Activated naive CD8-positive, alpha-beta T cell (primary cell): ENCODE measurements around the gene SH3TC1.

Source experiments
- H3K27ac Mint-ChIP-seq: one replicate; pipeline ENCODE4 v1.8.0; 2021; ENCODE audit warnings: mixed read lengths
- H3K27me3 Mint-ChIP-seq: one replicate; pipeline ENCODE4 v1.8.0; 2021; ENCODE audit warnings: mixed read lengths
- H3K36me3 Mint-ChIP-seq: one replicate; pipeline ENCODE4 v1.8.0; 2021; ENCODE audit warnings: mixed read lengths
- H3K4me1 Mint-ChIP-seq: one replicate; pipeline ENCODE4 v1.8.0; 2021; ENCODE audit warnings: low read depth, mixed read lengths
- H3K4me3 Mint-ChIP-seq: one replicate; pipeline ENCODE4 v1.8.0; 2021; ENCODE audit warnings: mild to moderate bottlenecking, mixed read lengths
- H3K9me3 Mint-ChIP-seq: one replicate; pipeline ENCODE4 v1.8.0; 2021; ENCODE audit warnings: low read depth, mixed read lengths

The SH3TC1 gene

DNA sequence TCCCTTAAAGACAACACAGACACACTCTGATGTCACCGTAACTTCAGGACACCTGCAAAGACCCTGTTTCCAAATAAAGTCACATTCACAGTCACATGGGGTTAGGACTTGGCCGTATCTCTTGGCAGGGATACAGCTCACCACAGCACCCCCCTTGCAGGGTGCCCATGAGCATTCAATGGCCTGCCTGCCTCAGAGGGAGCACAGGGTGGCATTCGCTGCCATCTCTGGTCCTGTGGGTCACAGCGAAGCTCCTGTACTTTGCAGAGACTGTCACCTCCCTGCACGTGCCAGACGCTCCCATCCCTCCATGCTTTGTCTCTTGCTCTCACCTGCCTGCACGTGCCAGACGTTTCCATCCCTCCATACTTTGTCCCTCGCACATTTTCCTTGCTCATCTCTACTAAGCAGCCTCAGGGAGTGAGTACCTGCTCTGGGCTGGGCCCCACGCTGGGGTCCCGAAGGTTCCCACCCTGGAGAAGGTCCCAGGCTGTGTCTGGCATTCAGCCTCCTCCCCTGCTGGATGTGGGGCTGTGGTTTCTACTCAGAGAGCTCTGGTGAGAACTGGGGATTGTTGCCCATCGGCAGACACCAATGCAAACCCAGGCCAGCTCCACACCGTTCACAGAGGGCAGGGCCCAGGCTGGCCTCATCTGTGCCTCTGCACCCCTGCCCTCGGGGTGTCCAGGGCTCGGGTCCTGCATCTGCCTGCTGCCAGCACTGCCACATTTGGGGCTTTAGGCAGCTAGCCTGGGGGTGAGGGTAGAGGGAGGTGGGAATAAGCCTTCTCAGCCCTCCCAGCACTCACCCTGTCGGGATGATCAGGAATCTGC is 86.3 kb downstream of the SH3TC1 start:
- H3K27me3 Mint-ChIP-seq = no peaks in the 10 kb centered on the region
- H3K27ac Mint-ChIP-seq = no peak overlapping the region
- H3K36me3 Mint-ChIP-seq = no peaks in the 10 kb centered on the region
- no peaks in the 10 kb centered on the region for H3K9me3 Mint-ChIP-seq
- H3K4me1 Mint-ChIP-seq = no peaks in the 10 kb centered on the region
- H3K4me3 Mint-ChIP-seq = no peak overlapping the region

DNA sequence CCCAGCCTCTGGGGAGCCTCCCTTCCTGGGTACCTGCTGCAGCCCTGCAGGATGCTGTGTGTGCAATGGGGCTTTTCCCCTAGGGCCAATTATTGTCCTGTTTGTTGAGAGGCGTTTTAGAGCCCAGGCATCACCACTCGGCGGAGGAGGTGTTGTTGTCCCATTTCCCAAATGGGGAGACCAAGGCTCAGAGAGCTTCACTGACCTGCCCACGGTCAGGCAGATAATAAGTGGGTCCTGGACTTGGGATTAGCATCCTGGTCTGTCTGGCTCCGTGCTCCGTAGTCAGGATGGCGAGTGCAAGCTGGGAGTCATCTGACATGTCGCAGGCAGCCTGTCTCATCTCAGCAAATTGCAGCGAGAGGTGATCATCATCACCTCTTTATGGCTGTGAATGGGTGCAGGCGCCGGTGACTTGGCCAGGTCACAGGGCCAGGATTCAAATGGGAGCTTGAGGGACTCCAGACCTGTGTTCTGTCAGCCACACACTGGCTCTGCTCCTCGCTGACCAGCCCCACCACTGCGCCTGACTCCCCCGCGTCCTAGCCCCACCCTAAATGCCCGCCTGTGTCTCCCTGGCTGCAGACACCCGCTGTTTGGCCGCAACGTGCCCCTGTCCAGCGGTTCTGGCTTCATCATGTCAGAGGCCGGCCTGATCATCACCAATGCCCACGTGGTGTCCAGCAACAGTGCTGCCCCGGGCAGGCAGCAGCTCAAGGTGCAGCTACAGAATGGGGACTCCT is 87.1 kb downstream of the SH3TC1 start:
- Mint-ChIP-seq H3K9me3 (no peaks in the 10 kb centered on the region), H3K27ac (no peak overlapping the region), H3K27me3 (no peaks in the 10 kb centered on the region), H3K36me3 (no peaks in the 10 kb centered on the region), H3K4me1 (no peaks in the 10 kb centered on the region), H3K4me3 (no peak overlapping the region)

DNA sequence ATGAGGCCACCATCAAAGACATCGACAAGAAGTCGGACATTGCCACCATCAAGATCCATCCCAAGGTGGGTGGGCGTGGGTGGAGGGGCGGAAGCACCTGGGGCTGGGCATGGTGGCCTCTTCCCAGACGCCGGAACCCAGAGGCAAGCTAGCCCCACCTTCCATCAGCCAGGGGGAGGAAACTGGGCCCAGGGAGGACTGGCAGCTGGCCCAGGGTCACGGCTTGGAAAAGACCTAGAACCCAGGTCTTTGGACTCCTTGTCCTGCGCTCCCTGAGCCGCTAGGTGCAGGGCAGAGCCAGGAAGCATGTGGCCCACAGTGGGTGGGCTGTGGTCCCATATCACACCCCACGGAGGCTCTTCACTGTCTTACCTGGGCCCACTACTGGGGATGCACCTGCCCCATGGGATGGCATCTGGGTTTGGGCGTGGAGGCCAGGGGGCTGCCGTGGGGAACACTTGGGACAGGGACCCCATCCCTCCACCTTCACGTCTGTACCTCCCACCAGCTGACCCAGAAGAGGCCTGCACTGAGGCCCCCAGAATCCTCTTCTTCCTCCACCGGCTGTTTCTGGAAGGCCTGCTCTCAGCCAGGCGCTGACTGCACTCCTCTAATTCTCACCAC is 87.7 kb downstream of the SH3TC1 start:
- H3K4me3 Mint-ChIP-seq = no peak overlapping the region
- no peaks in the 10 kb centered on the region for H3K36me3 Mint-ChIP-seq
- no peaks in the 10 kb centered on the region for H3K27me3 Mint-ChIP-seq
- no peaks in the 10 kb centered on the region for H3K9me3 Mint-ChIP-seq
- no peaks in the 10 kb centered on the region for H3K4me1 Mint-ChIP-seq
- H3K27ac Mint-ChIP-seq = no peak overlapping the region

- Mint-ChIP-seq H3K9me3 (no peaks in the 10 kb centered on the region), H3K27me3 (no peaks in the 10 kb centered on the region), H3K36me3 (no peaks in the 10 kb centered on the region), H3K4me3 (no peak overlapping the region), H3K27ac (no peak overlapping the region), H3K4me1 (no peaks in the 10 kb centered on the region)
These were observed 88.5 kb downstream of the SH3TC1 start for GRCh38 chr4:8287343-8288280.

- Mint-ChIP-seq H3K27me3 (no peaks in the 10 kb centered on the region), H3K36me3 (no peaks in the 10 kb centered on the region), H3K4me1 (no peaks in the 10 kb centered on the region), H3K4me3 (no peak overlapping the region), H3K9me3 (no peaks in the 10 kb centered on the region), H3K27ac (no peak overlapping the region)
These were observed 90.2 kb downstream of the SH3TC1 start for GRCh38 chr4:8289151-8289750.

DNA sequence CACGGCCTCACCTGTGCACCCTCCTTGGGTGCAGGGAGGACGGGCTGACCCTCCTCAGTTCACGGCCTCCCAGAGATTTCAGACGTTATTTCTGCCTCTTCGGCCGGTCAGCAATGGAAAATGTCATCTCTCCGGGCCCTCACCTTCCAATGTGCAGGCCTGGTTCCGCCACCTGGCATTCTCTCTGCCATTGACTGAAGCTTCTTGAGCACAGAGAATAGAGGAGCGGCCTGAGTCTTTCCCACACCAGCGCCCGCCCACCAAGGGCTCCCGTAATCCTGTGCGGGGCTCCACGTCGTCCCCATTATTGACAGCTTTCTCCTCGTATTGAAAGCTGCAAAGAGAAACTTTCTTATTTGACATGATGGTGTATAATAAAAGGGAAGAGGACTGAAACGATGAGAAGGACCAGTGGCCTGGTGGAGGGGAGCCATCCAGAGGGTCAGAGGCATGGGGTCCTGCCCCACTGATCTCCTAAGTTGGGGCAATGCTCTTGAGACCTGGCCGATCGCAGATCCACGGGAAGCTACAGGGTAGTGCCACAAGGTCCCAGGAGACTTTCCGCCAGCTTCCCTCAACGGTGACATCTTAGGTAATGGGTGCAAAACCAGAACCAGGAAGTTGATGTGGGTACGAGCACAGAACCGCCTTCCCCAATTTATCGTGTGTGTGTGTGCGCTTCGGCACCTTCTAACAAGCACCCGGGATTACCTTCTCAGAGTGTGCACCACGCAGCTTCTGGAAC is 91.0 kb downstream of the SH3TC1 start:
- H3K4me1 Mint-ChIP-seq = no peaks in the 10 kb centered on the region
- no peak overlapping the region for H3K4me3 Mint-ChIP-seq
- no peak overlapping the region for H3K27ac Mint-ChIP-seq
- H3K9me3 Mint-ChIP-seq = no peaks in the 10 kb centered on the region
- no peaks in the 10 kb centered on the region for H3K27me3 Mint-ChIP-seq
- H3K36me3 Mint-ChIP-seq = no peaks in the 10 kb centered on the region

GRCh38 chr4:8290701-8290970 is 91.5 kb downstream of the SH3TC1 start:
- H3K9me3 Mint-ChIP-seq = no peaks in the 10 kb centered on the region
- H3K27me3 Mint-ChIP-seq = no peaks in the 10 kb centered on the region
- no peak overlapping the region for H3K4me3 Mint-ChIP-seq
- no peaks in the 10 kb centered on the region for H3K36me3 Mint-ChIP-seq
- no peak overlapping the region for H3K27ac Mint-ChIP-seq
- H3K4me1 Mint-ChIP-seq = no peaks in the 10 kb centered on the region
